DMS79 treated with DMSO at 0.1 percent for 48 hours (cell line): ENCODE measurements around the gene MYH15.

ENCODE experiments used
- DNase-seq: peaks from one replicate; lab custom pipeline; 2025; lab: John Stamatoyannopoulos, UW

Gene MYH15

DNA sequence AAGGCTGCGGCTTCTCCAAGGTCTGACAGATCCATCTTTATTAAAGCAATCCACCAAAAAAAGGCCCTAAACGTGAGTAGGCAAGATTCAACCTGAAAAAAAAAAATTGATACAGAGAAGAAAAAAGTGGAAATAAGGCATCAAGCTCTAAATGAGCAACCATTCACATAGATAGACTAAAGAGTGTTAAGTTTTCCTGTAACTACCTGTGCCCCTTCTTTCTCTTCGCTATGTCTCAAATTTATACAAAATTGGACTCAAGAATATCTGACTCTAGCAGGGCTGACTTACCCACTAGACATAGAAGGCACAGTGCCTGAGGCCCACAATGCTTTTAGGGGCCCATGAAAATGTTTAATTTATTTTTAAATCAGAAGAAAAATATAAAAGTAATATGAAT lies at the start of gene MYH15:
MYH15 (minus strand) TSS at position 101 of the 400 bp plus-strand sequence; CDS start at position 35, 66 bp downstream.
- no peak for DNase-seq

DNA sequence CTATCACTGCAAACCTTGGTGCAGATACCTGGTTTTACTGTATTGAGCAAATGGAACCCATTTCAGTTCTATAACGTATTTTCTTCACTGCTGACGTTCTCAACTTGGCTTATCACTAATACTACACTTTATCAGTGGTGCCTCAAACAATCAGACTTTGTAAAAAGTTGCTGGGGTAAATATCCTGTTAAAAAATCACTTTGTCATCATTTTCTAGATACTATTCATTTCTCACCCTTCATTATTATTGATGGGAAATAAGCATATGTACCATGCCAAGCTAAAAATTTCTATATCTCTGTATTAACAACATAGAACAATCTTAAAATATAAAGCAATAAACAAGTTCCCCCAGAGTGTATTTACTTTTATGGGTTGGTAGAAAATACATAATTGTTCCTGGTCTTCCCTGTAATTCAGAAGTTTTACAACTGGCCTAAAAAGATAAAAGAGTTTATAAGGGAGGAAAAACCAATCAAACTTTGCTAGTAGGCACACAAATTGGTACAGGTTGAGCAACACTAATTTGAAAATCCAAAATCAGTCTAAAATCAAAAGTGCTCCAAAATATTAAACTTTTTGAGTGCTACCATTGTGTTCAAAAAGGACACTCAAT lies 45.7 kb upstream of the MYH15 start:
- no peak for DNase-seq

DNA sequence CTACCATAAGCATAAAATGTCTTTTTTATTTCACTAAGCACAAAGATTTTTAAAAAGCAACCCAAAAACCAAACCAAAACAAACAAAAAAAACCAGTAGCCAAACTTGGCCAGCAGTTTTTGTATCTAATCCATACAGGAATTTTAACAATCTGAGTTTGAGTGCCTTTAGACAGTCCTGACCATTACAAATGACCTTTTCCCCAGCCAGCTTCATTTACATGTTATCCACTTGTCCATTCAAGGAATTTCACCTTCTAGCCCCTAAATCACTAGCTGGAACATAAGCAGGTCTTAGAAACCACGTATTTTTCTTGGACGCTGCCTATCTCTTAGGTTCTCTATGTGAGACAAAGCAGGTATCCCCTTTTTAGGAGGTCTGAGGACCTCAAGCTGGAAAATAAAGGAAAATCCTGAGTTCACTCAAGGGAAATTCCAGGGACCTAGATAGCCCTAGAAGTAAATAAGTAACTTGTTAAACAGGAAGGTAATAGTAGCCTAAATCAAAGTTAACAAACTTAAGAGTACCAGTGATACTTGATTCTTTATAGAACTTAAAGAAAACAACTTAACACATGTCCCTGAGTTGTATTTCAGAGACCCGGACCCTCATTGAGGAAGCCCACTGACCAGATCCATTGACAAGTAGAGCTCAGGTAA lies 44.6 kb upstream of the MYH15 start:
- DNase-seq = no peak

DNA sequence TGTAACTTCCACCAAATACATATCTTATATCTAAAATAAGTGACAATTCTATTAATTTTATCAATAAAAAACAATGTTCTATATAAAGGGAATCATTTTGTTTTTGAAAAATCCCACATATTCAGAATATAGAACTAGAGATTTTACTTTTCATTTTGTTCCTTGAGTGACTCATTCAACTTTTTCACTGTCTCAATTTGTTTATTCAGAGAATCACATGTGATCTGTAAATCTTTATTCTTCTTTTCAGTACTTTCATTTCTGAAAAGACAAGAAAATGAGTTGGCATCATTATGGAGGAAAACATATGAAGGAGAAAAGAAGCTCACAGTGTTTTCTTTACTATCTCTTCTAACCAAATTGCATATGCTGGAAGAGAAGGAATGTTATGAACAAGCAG lies 43.8 kb upstream of the MYH15 start:
- no peak for DNase-seq

DNA sequence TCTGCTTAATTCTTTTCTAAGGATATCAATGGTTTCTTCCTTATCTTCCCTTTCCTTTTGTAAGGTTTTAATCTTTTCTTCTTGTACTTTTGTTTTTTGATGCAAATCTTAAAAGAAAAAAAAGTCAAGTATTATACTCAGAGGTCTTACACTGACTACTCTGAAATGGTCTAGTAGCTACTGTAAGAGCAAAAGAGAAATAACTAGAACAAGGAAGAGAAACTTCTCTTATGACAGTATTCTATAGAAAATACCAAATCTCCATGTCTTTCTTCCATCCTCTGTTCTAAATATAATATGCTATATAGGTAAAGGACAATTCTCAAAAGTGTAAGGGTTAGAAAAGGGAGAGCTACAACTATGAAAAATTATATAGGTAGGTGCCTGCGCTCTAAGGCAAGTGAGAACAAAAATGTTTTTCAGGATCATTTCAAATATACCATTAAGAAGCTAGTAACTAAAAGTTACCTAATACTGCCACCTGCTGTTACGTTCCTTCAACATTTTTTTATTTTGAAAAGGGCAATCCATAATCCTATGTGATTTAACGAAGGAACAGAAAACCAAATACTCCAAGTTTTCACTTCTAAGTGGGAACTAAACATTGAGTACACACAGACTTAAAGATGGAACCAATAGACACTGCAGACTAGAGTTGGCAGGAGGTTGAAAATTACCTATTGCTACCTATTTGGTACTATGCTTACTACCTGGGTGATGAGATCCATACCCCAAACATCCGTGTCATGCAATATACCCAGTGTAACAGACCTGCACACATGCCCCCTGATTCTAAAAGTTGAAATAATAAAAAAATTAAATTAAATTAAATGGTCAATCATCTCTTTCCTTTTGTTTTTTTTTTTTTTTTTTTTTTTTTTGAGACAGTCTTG lies 42.1 kb upstream of the MYH15 start:
- DNase-seq = peak; percentile 22

DNA sequence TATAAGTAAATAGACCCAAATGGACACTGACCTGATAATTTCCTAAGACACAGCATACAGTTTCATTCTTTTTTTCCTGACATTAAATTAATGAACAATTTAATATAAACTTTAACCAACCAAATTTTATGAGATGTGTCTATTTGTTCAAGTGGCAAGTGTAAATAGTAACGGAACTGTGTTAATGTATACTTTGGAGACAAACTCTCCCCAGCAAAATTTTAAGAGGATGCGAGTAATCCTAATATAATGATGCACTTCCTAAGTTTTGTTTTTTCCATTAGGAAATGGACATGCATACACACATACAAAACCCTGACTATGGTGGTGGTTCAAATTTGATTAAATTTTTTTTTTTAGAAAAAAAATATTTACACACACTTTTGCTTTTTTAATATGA lies 38.5 kb upstream of the MYH15 start:
- DNase-seq = no peak

DNA sequence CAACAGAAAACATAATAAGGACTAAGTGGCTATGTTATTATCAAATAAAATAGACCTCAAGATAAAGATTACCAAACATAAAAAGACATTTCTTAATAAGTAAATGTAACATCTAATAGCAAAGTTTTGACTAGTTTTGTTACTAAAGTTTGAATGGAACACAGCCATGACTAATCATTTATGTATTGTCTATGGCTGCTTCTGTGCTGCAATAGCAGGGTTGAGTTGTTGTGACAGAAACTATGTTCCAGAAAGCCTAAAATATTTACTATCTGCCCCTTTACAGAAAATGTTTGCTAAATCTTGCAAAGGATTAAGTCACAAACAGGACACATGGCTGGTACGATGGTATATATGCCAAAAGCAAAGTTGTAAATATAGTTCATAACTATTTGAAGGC lies 37.9 kb upstream of the MYH15 start:
- DNase-seq = no peak

DNA sequence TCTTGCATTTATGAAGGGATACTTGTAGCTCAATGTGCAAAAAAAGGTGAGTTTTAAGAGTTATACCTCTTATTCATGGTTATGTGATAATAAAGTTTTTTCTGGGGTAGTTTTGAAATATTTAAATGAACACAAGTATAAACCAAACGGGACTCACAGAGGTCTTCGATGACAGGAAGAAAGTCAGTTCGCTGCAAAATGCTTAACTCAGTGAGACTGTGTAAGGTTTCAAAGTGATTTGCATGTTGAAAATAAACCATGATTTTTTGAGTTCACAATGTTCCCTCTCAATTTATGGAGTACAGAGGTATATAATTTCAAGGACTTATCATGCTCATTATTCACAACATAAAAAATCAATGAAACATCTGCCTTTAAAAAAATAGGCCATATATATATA lies 36.3 kb upstream of the MYH15 start:
- no peak for DNase-seq

DNA sequence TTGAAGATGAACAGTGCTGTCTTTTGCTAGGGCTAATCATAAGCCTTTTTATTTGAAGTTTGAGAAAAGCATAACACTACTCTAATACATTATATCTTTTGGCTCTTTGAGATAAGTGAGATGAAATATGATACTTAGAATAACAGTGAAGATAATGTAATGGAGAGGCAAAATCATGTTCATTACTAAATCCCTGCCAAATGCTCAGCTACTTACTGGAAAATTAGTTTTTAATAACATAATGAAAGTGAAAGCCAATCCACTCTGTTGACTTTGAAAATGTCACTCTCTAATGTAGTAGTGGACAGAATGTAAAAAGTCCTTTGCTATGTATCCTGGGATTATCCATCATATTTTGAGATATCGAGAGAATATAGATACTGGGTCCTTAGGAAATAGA lies 35.9 kb upstream of the MYH15 start:
- no peak for DNase-seq

DNA sequence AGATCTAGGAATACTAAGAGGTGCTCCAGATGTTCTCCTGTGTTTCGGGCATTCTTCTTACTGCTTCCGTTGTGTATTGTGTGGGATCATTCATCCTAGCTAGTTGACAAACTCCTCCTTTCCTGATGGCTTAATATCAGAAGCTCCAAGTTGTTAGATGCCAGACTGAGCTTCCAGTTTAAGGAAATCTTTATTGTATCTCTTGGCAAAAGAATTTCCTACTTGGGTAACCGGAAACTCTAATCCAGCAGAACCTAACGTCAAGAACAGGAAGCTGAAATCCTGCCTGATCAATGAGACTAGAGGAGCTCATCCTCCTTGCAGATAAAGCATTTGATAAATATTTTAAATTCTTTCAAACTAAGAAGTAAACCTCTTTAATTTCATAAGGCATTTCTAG lies 27.7 kb upstream of the MYH15 start:
- DNase-seq = no peak

DNA sequence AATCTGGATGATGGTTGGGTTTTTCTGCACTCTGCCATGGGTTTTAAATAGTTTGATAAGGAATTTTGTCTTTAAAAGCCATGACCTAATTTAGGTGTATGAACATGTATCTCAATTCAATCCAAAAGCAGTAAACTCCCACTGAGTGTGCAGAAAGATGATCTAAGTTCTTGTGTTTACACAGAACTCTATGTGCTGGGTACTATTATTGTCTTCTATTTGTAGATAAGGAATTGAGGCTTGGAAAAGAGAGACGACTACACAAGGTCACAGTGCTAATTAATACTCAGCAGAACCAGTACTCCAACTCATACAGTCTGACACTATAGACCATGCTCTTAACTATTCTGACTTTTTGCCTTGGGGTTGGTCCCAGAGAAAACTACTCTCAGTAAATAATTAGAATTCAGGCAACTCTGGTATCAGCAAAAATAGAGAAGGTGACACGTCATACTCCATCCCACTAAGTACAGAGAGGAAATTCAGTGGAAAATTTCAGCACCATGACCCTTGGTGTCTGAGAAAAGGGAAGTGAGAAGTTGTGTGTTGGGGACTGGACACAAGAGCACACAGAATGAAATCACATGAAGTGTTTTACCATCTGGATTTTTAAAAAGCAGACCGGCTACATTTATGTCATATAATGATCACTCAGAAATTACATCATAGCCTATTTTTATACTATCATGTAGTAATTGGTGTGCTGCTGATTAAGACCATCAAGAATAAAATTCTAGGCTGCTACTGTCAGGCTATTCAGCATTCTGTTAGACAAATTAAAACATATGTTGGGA lies 18.3 kb upstream of the MYH15 start:
- no peak for DNase-seq

DNA sequence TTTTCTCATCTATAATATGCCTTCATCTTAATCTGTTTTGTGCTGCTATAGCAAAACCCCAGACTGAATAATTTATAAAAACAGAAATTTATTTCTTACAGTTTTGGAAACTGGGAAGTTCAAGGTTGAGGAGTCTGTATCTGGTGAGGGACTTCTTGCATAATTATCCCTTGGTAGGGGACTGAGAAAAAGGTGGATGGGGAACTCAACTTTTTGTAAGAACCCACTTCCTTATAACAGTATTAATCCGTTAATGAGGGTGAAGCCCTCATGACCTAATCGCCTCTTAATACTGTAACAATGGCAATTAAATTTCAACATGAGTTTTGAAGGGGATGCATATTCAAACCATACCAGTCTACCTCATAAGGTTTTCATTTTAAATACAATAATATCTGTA lies 17.4 kb upstream of the MYH15 start:
- DNase-seq = no peak

DNA sequence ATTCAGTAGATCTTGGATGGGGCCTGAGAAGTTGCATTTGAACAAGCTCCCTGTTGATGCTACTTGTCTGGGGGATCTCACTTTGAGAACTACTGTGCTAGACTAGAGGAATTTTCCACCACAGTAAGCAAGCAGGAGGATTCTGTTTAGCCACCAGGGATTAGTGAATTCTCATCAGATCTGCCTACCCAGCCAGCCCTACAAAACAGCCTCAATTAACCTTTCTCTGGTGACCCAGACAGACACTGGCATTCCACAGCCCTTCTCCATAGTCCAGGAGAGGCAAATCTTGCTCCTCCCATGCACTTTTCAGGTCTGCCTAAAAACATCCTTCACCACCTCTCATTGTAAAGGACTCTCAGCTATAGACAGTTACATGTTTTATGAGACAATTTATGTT lies 16.7 kb upstream of the MYH15 start:
- DNase-seq = no peak

DNA sequence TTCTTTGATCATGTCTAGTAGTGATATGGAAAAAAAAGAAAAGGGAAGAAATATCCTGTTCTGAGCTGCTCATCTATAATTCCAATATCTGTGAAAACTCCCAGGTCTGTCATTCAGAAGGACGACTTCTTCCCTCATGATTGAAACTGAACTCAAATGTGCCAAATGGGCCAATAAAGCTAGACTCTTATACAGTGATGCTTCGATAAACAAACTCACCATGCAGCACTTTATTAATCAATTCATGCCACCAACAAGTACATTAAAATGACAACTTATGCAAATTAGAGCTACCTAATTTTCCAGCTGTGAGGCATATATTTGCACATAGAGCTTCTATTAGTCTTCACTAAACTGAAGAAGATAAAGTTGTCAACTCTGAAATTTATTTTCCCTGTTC lies 15.6 kb upstream of the MYH15 start:
- DNase-seq = no peak

DNA sequence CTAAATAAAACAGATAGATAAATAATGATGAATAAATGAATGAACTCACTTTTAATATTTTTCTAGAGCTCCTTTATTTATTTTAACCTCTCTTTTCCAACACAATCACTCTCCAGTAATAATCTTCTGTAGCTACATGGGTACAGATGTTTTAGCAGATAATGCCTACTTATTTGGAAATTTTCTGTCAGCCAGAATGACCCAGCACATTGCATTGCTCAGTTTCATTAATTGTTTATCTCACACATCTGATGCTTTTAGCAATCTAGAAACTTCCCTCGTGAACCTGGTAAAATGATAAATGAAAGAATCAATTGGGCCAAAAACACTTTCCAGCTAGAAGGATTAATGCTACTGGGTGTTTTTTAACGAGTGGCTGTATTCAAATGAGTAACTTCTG lies 14.9 kb upstream of the MYH15 start:
- DNase-seq = no peak

DNA sequence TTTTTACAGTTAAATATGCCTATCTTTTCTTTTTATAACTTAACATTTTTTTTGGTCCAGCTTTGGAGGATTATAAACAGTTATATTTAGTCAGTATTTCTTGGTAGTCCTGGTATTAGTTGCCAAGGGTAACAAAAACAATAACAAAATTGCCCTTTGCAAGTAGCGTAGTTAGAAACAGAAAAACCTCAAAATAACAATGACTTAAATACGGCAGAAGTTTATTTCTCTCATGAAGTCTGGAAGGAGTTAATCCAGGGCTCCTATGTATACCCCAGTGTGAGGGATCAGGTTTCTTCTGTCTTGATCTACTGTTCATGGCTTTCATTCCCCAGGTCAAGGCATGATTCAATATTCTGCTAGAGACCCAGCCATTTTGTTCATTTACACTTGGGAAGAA lies 14.1 kb upstream of the MYH15 start:
- DNase-seq = no peak

DNA sequence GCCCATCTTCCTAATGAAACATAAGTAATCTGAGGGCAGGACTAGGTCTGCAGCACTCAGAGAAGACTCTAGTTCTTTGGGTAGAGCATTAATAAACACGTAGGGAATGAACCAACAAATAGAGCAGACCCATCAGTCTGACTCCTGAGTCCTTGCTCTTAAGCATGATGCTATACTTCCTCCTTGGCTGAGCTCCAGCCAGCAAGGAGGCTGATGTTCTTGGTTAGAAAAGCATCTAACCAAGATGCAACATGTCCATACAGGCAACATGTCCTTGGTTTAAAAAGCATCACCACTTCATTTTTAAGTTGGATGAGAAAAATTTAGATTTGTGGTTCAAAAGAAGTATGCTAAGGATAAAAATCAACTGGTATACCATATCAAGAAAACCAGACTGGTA lies 8.5 kb upstream of the MYH15 start:
- DNase-seq = peak; percentile 7

DNA sequence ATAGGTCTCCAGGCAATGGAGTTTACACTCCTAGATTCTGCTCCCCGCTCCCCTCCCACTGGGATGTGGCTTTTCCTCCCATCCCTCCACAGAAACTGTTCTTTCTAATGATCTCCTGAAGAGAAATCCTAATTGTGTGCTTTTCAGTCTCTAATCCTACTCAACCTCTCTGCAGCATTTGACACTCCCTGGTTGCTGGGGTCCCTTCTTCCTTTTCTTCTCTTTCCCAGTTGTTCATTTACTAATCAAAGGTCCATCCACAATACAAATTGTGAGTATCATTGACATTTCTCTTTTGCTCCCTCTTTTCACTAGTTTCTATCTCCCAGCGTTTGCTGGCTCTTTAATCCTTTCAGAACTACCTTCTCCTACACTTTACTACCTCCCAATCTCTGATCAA lies 6.5 kb upstream of the MYH15 start:
- no peak for DNase-seq

DNA sequence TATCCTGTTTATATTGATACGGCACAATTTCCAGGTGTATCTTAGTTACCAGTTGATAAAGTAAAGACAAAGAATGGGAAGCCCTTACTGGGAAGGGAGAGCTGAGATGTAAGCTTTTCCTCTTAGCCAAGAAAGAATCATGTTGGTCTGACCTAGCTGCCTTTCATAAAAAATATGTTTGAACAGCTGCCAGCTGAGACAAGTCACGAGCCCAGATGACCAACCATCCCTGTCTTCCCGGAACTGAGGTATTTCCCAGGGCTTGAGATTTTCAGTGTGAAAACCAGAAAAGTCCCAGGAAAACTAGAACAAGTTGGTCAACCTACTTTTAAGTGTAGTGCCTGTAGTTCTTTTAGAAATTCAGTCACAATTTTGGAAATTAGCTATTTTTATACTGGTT lies 3.6 kb upstream of the MYH15 start:
- no peak for DNase-seq

DNA sequence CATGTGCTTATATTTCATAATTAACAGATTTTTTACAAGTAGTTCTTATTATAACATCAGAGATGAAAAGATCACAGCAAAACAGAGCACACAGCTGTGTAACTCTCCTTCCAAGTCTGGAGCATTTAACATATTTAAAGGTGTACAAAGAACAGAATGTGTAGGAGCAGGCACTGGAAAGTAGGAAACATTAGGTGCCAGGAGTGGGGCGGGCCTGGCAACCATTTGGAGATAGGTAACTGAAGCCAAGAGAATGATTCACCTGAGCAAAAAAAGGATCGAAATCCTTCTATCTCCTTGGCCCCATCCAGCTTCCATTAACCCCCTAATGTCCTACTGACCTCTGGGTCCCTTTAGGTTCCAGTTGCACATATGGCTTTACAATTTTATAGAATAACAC lies 2.3 kb upstream of the MYH15 start:
- no peak for DNase-seq

DNA sequence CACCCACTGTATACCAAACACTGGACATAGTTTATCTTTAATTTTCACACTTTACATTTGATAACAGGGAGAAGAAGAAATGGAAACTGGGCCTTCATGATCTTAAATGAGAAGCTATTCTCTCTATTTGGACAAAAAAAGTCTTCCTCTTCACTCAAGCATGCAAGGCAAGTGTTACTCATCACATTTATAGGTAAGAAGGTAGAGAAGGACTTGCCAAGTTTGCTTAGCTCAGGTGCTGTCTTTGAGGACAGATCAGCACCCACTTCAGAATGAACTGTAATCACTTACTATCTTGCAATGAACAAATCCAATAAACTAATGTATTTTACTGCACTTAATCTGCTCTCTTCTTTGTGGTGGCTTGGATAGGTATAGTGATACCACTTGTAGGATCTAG lies 1.1 kb upstream of the MYH15 start:
- DNase-seq = no peak

DNA sequence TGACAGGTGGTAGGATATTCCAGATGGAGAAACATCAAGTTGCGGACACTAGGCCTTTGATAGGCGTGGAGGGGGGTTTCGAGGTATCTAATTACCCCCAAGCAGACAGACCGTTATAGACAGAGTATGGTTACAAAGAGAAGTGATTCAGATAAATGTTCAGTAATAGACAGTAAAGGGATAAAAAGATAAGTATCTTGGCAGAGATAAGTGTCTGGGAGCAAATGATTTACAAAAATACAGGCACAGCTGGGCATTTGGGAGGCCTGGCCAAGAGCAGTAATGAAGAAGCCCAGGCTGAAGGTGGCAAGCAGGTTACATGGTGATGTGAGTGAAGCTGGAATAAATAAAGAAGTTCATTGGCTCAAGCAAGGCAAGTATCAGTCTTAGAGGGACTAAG lies 659 bp upstream of the MYH15 start:
- DNase-seq = no peak
